ENCODE results near the gene ERCC8.

GRCh38 chr5:60977956-60978737 lies 33.3 kb upstream of the ERCC8 start:
- no peak for TF ChIP-seq CTCF (IDR thresholded peaks at IDR 0.05)
- TF ChIP-seq POLR2A (IDR thresholded peaks at IDR 0.05) = no peak

Data from lower leg skin (tissue), 3 donors.